Type B pancreatic cell (in vitro differentiated cells): ENCODE measurements around the gene TJAP1. TPM values are rescaled to one million over a fixed set of nuclear protein-coding genes. Genes with fewer than 3 reads are reported as not detected.

Experiments
- DNase-seq: peaks from one replicate; pipeline ENCODE4 v3.0.0; 2021; ENCODE audit warnings: mixed read lengths; ENCODE audit not compliant: unreplicated experiment; ENCODE audit errors: extremely low spot score
- H3K27ac Mint-ChIP-seq: 2 replicates; pipeline ENCODE4 v1.8.0; 2021; ENCODE audit warnings: mild to moderate bottlenecking, mixed read lengths
- H3K27me3 Mint-ChIP-seq: 2 replicates; pipeline ENCODE4 v1.8.0; 2021; ENCODE audit warnings: mixed read lengths
- H3K36me3 Mint-ChIP-seq: 2 replicates; pipeline ENCODE4 v1.8.0; 2021; ENCODE audit warnings: mixed read lengths
- H3K4me1 Mint-ChIP-seq: one replicate; pipeline ENCODE4 v1.8.0; 2021; ENCODE audit warnings: mixed read lengths; ENCODE audit not compliant: unreplicated experiment
- H3K4me3 Mint-ChIP-seq: 2 replicates; pipeline ENCODE4 v1.8.0; 2021; ENCODE audit warnings: mild to moderate bottlenecking, mixed read lengths
- H3K9me3 Mint-ChIP-seq: 2 replicates; pipeline ENCODE4 v1.8.0; 2021; ENCODE audit warnings: mixed read lengths
- CTCF ChIP-seq: fragments of 200-600 bp; sonication (generic); conservative IDR thresholded peaks from 2 replicates; pipeline ENCODE4 v1.5.0; 2021; ENCODE audit warnings: antibody characterized with exemption, mild to moderate bottlenecking
- total RNA-seq: library from RNA; stranded (reverse); gene quantifications from 2 replicates; pipeline ENCODE4 v1.2.1, GENCODE V29; 2021; ENCODE audit warnings: low replicate concordance

The TJAP1 gene
- total RNA-seq, 1 donor from 2014 or later, result 44.5 TPM

GRCh38 chr6:43502666-43503065 lies 25.3 kb downstream of the TJAP1 start:
- H3K27me3 Mint-ChIP-seq, result peaks cover 2% of the 10 kb centered on the region
- no peaks in the 10 kb centered on the region for H3K9me3 Mint-ChIP-seq
- H3K4me3 Mint-ChIP-seq, result no peak overlapping the region
- no peaks in the 10 kb centered on the region for H3K36me3 Mint-ChIP-seq
- DNase-seq, result no peak
- H3K4me1 Mint-ChIP-seq, result no peaks in the 10 kb centered on the region
- no peak overlapping the region for H3K27ac Mint-ChIP-seq
- no peak for TF ChIP-seq CTCF

- no peak for DNase-seq
- H3K4me1 Mint-ChIP-seq, result peaks cover under 1% of the 10 kb centered on the region
- no peaks in the 10 kb centered on the region for H3K36me3 Mint-ChIP-seq
- no peak for TF ChIP-seq CTCF
- H3K27me3 Mint-ChIP-seq, result peaks cover 9% of the 10 kb centered on the region
- H3K27ac Mint-ChIP-seq, result no peak overlapping the region
- no peaks in the 10 kb centered on the region for H3K9me3 Mint-ChIP-seq
- no peak overlapping the region for H3K4me3 Mint-ChIP-seq
Measured at GRCh38 chr6:43503443-43503842, 26.1 kb downstream of the TJAP1 start.

- H3K4me1 Mint-ChIP-seq, result peaks cover 9% of the 10 kb centered on the region
- peaks cover 19% of the 10 kb centered on the region for H3K27me3 Mint-ChIP-seq
- H3K9me3 Mint-ChIP-seq, result no peaks in the 10 kb centered on the region
- no peak for DNase-seq
- no peak overlapping the region for H3K27ac Mint-ChIP-seq
- no peak overlapping the region for H3K4me3 Mint-ChIP-seq
- no peak for TF ChIP-seq CTCF
- H3K36me3 Mint-ChIP-seq, result no peaks in the 10 kb centered on the region
Measured at GRCh38 chr6:43504756-43505593, 27.6 kb downstream of the TJAP1 start.

GRCh38 chr6:43505718-43506117 lies 28.3 kb downstream of the TJAP1 start:
- no peaks in the 10 kb centered on the region for H3K36me3 Mint-ChIP-seq

GRCh38 chr6:43506171-43506570 lies 28.8 kb downstream of the TJAP1 start:
- no peak for TF ChIP-seq CTCF
- Mint-ChIP-seq H3K4me1 (peaks cover 9% of the 10 kb centered on the region), H3K27me3 (peaks cover 19% of the 10 kb centered on the region), H3K27ac (no peak overlapping the region), H3K4me3 (no peak overlapping the region), H3K36me3 (no peaks in the 10 kb centered on the region), H3K9me3 (no peaks in the 10 kb centered on the region)
- DNase-seq, result no peak

More at GRCh38 chr6:43505718-43506117, 28.3 kb downstream of the TJAP1 start:
- Mint-ChIP-seq H3K27me3 (peaks cover 19% of the 10 kb centered on the region), H3K4me1 (peaks cover 9% of the 10 kb centered on the region), H3K4me3 (no peak overlapping the region), H3K9me3 (no peaks in the 10 kb centered on the region), H3K27ac (no peak overlapping the region)
- DNase-seq, result no peak
- TF ChIP-seq CTCF, result no peak
